ENCODE results near the gene RNU4-1.

DNA sequence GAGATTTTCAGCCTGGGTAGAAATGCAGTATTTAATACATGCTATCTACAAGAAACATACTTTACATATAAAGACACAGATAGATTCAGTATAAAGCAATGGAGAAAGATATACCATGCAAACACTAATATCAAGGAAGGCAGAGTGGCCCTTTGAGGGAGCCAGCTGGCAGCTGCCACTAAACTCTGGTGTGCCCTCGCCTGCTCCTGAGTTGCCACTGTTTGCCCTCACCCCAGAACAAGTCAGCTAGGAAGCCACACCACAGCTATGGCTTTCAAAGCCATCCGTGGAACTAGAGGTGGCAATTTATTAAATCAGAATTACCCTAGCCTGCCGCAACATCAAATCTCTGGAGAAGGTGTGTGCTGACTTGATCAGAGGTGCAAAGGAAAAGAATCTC lies 45.9 kb downstream of the RNU4-1 start:
- TF ChIP-seq CTCF (IDR thresholded peaks at IDR 0.05; ENCODE audit: borderline replicate concordance, extremely low read depth, low read length, poor library complexity, severe bottlenecking): no peak
- TF ChIP-seq EZH2 (IDR thresholded peaks at IDR 0.05; ENCODE audit: borderline replicate concordance, low read depth, low read length, severe bottlenecking): no peak
